ENCODE results near the gene BABAM2.

BABAM2 gene

DNA sequence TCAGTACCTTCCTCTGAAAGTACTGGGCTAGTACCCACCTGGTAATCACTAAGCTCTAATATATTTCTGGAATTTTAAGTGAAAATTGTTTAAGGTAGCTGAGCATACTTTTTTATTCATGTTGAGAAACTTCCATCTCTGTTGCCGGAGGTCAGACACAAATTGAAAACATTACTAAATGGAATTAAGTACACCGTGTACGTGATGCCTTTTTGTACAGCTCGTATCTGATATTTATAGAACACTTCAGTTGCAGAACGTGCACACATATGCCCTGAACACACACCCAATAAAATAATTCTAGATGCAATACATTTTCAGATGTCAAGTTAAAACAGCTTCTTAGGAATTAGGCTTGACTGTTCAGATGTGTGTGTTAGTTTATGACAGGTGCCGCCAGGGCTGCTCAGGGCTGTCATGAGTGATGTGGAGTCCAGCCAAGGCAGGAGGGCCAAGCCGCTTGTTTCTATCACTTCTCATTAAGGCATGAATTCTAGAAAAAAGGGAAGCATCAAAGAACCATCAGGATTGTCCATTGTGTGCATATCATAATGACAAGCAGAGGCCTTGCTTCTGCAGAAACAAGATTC is 421.2 kb downstream of the BABAM2 start:
- Histone ChIP-seq H3K36me3 (ENCODE audit: control insufficient read depth in 1 of 2, insufficient read depth in 2 of 2, low read length in 2 of 2) (no peaks in the 10 kb centered on the region), H3K9ac (ENCODE audit: low read depth in 1 of 2, low read length in 2 of 2) (no peak overlapping the region), H3K4me1 (ENCODE audit: control insufficient read depth in 1 of 2, insufficient read depth in 2 of 2, low read length in 2 of 2) (no peaks in the 10 kb centered on the region), H3K27me3 (ENCODE audit: control insufficient read depth in 1 of 2, insufficient read depth in 2 of 2, low read length in 2 of 2) (no peaks in the 10 kb centered on the region), H3K4me3 (ENCODE audit: low read depth in 1 of 2, low read length in 2 of 2) (no peak overlapping the region), H3K9me3 (ENCODE audit: control insufficient read depth in 1 of 2, low read length in 2 of 2) (no peaks in the 10 kb centered on the region), H3K27ac (ENCODE audit: low read depth, low read length) (no peak overlapping the region)

DNA sequence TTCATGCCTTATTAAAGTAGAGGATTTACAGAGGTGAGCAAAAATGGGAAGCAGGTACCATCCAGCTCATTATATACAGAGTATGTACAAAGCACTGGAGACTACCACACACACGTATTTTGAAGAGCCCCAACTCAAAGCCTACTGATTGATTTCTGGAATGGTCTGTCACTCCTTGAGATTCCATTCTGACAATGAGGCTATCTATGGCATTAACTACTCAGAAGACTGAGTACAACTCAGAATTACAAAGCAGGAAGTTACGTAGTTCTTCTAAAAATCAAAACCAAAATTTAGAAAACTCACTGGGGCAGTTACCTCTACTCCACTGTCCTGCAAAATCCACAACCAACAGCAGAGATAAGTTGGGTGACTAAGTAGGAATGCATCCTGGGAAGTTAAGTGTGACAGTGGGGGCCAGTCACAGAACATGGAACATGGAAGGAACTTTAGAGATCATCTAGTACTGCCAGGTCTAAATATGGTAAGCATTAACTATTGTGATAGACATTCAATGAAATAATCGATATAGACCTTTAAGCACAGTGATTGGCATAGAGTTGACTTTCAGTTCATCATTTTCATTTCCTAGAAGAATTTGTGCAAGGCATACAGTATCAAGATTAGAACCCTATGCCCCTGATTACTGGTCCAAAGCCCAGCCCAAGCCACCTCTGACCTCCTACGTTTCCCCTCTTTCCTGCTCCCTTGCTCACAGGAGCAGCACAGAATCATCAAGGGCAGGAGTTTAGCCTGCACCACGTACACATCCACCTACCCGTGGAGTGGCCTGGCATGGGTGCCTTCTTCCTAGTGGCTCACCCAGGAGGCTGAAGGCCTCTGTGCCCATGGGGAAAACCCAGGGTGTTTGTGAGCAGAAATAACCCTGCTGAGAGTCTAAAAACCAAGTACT is 422.0 kb downstream of the BABAM2 start:
- Histone ChIP-seq H3K9ac (ENCODE audit: low read depth in 1 of 2, low read length in 2 of 2) (no peak overlapping the region), H3K27ac (ENCODE audit: low read depth, low read length) (no peak overlapping the region), H3K9me3 (ENCODE audit: control insufficient read depth in 1 of 2, low read length in 2 of 2) (no peaks in the 10 kb centered on the region), H3K4me1 (ENCODE audit: control insufficient read depth in 1 of 2, insufficient read depth in 2 of 2, low read length in 2 of 2) (no peaks in the 10 kb centered on the region), H3K36me3 (ENCODE audit: control insufficient read depth in 1 of 2, insufficient read depth in 2 of 2, low read length in 2 of 2) (no peaks in the 10 kb centered on the region), H3K27me3 (ENCODE audit: control insufficient read depth in 1 of 2, insufficient read depth in 2 of 2, low read length in 2 of 2) (no peaks in the 10 kb centered on the region), H3K4me3 (ENCODE audit: low read depth in 1 of 2, low read length in 2 of 2) (no peak overlapping the region)

DNA sequence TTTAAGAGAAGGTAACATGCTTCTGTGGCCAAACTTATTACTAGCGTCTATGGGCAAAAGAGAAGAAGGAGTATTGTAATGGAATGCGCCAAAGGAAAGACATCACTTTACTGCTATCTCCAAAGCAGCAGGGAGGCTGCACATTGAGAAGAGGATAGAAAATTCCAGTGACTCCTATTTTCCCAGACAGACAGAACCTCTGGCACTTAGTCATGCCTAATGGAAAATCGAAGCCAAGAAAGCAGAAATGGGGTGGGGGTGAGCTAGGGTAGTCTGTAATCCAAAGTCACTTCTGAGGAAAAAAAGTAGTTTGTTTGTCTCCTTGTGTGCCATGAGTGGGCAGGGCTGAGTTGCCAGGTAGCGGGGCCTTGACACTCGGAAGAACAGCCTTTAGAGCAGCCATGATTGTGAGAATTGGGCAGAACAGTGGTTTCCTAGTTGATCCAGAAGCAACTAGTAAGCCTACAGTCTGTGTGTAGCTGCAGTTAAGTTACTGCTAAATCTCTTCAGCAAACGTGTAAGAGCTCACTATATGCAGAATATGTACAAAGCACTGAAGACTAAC is 422.8 kb downstream of the BABAM2 start:
- H3K4me1 ChIP-seq (ENCODE audit: control insufficient read depth in 1 of 2, insufficient read depth in 2 of 2, low read length in 2 of 2): no peaks in the 10 kb centered on the region
- H3K4me3 ChIP-seq (ENCODE audit: low read depth in 1 of 2, low read length in 2 of 2): no peak overlapping the region
- H3K9me3 ChIP-seq (ENCODE audit: control insufficient read depth in 1 of 2, low read length in 2 of 2): no peaks in the 10 kb centered on the region
- H3K9ac ChIP-seq (ENCODE audit: low read depth in 1 of 2, low read length in 2 of 2): no peak overlapping the region
- H3K36me3 ChIP-seq (ENCODE audit: control insufficient read depth in 1 of 2, insufficient read depth in 2 of 2, low read length in 2 of 2): no peaks in the 10 kb centered on the region
- no peaks in the 10 kb centered on the region for H3K27me3 ChIP-seq (ENCODE audit: control insufficient read depth in 1 of 2, insufficient read depth in 2 of 2, low read length in 2 of 2)
- no peak overlapping the region for H3K27ac ChIP-seq (ENCODE audit: low read depth, low read length)

DNA sequence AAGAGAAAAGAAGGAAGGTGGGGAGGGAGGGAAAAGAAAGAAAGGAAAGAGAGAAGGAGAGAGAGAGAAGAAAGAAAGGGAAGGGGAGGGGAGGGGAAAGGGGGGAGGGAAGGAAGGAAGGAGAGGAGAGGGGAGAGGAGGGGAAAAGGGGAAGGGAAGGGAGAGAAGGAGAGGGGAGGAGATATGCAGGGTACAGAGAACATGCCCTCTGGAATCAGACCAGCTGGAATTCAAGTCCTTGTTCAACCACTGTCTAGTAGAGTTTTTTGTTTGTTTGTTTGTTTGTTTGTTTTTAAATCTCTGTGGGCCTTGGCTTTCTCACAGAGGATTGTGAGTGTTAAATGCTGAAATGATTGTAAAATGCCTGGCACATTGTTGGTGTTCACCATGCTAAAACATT is 424.4 kb downstream of the BABAM2 start:
- no peaks in the 10 kb centered on the region for H3K9me3 ChIP-seq (ENCODE audit: control insufficient read depth in 1 of 2, low read length in 2 of 2)
- no peaks in the 10 kb centered on the region for H3K36me3 ChIP-seq (ENCODE audit: control insufficient read depth in 1 of 2, insufficient read depth in 2 of 2, low read length in 2 of 2)

DNA sequence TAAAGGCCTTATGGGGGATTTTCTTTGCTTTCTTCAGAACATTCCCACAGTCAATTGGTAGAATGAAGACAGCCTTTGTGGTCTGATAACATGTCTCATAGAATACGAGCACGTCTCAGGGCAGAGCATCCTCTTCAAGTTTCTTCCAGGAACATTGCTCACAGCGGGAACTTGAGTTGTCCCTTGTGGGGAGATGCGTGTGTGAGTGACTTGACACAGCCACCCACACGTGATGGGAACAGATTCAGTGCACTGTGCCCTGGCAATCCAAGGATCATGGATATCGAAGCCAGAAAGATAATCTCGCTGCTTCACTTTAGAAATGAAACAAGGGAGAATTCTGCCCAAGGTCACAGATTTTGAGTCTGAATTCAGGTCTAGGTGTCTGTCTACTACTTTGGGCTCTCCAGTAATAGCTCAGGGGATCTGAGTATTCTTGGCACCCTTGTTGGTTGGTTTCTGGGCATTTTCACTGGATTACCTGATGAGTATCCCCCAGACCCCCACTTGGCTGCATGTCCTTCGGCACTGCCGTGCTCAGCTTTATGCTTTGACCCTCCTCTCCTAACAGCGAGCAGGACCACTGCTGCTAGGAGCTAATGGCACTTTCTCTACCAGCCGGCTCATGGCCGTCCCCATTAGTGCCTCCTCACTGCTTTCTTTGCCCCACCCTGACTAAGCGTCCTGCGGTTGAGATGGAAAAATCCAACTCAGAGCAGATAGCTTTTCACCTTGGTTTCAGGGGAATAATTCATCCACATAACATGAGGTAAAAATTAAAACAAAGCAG is 426.2 kb downstream of the BABAM2 start:
- Histone ChIP-seq H3K27ac (ENCODE audit: low read depth, low read length) (no peak overlapping the region), H3K4me1 (ENCODE audit: control insufficient read depth in 1 of 2, insufficient read depth in 2 of 2, low read length in 2 of 2) (no peaks in the 10 kb centered on the region), H3K36me3 (ENCODE audit: control insufficient read depth in 1 of 2, insufficient read depth in 2 of 2, low read length in 2 of 2) (no peaks in the 10 kb centered on the region), H3K27me3 (ENCODE audit: control insufficient read depth in 1 of 2, insufficient read depth in 2 of 2, low read length in 2 of 2) (no peaks in the 10 kb centered on the region), H3K4me3 (ENCODE audit: low read depth in 1 of 2, low read length in 2 of 2) (no peak overlapping the region), H3K9ac (ENCODE audit: low read depth in 1 of 2, low read length in 2 of 2) (no peak overlapping the region), H3K9me3 (ENCODE audit: control insufficient read depth in 1 of 2, low read length in 2 of 2) (no peaks in the 10 kb centered on the region)

More for the DNA sequence above, 424.4 kb downstream of the BABAM2 start:
- Histone ChIP-seq H3K4me1 (ENCODE audit: control insufficient read depth in 1 of 2, insufficient read depth in 2 of 2, low read length in 2 of 2) (no peaks in the 10 kb centered on the region), H3K4me3 (ENCODE audit: low read depth in 1 of 2, low read length in 2 of 2) (no peak overlapping the region), H3K9ac (ENCODE audit: low read depth in 1 of 2, low read length in 2 of 2) (no peak overlapping the region), H3K27ac (ENCODE audit: low read depth, low read length) (no peak overlapping the region), H3K27me3 (ENCODE audit: control insufficient read depth in 1 of 2, insufficient read depth in 2 of 2, low read length in 2 of 2) (no peaks in the 10 kb centered on the region)

DNA sequence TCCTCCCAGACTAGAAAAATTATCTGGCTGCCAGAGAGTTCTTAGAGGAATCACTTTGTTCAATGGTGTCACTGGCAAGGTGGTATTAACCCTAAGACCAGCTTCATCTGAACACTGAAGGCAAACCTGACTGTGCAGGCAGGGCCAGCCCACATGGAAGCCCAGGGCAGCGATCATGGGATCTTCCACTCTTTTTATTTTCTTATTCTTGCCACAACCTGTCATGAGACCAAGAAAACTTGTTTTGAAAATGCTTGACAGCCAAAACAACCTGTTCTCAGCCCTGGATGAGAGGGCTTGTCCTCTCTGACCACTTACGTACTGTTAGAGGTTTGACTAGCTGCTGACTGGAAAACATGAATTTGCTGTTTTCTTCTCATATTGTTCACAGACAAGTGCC is 426.9 kb downstream of the BABAM2 start:
- Histone ChIP-seq H3K27me3 (ENCODE audit: control insufficient read depth in 1 of 2, insufficient read depth in 2 of 2, low read length in 2 of 2) (no peaks in the 10 kb centered on the region), H3K4me3 (ENCODE audit: low read depth in 1 of 2, low read length in 2 of 2) (no peak overlapping the region), H3K9me3 (ENCODE audit: control insufficient read depth in 1 of 2, low read length in 2 of 2) (no peaks in the 10 kb centered on the region), H3K36me3 (ENCODE audit: control insufficient read depth in 1 of 2, insufficient read depth in 2 of 2, low read length in 2 of 2) (no peaks in the 10 kb centered on the region), H3K9ac (ENCODE audit: low read depth in 1 of 2, low read length in 2 of 2) (no peak overlapping the region), H3K27ac (ENCODE audit: low read depth, low read length) (no peak overlapping the region), H3K4me1 (ENCODE audit: control insufficient read depth in 1 of 2, insufficient read depth in 2 of 2, low read length in 2 of 2) (peaks cover 0 to under 1% of the 10 kb centered on the region in 2 donors)

DNA sequence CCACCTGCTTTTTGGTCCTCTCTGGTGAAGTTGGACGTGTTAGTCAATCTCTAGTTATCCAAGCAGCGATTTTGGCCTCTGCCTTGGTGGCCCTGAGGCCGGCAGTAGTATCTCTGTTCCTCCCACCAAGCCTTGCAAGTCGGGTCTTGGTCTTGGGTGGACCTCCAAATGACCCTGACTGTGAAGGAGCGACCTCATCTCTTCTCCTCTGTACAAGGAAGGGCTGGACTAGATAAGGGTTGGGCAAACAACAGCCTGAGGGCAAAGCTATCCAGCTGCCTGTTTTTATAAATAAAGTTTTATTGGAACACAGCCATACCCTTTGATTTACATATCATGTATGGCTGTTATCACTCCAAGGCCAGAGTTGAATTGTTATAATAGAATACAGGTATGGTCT is 427.5 kb downstream of the BABAM2 start:
- H3K9ac ChIP-seq (ENCODE audit: low read depth in 1 of 2, low read length in 2 of 2): no peak overlapping the region
- no peaks in the 10 kb centered on the region for H3K27me3 ChIP-seq (ENCODE audit: control insufficient read depth in 1 of 2, insufficient read depth in 2 of 2, low read length in 2 of 2)
- no peaks in the 10 kb centered on the region for H3K36me3 ChIP-seq (ENCODE audit: control insufficient read depth in 1 of 2, insufficient read depth in 2 of 2, low read length in 2 of 2)
- no peak overlapping the region for H3K4me3 ChIP-seq (ENCODE audit: low read depth in 1 of 2, low read length in 2 of 2)
- no peaks in the 10 kb centered on the region for H3K9me3 ChIP-seq (ENCODE audit: control insufficient read depth in 1 of 2, low read length in 2 of 2)
- peaks cover 0 to 3% of the 10 kb centered on the region in 2 donors for H3K4me1 ChIP-seq (ENCODE audit: control insufficient read depth in 1 of 2, insufficient read depth in 2 of 2, low read length in 2 of 2)
- H3K27ac ChIP-seq (ENCODE audit: low read depth, low read length): no peak overlapping the region

DNA sequence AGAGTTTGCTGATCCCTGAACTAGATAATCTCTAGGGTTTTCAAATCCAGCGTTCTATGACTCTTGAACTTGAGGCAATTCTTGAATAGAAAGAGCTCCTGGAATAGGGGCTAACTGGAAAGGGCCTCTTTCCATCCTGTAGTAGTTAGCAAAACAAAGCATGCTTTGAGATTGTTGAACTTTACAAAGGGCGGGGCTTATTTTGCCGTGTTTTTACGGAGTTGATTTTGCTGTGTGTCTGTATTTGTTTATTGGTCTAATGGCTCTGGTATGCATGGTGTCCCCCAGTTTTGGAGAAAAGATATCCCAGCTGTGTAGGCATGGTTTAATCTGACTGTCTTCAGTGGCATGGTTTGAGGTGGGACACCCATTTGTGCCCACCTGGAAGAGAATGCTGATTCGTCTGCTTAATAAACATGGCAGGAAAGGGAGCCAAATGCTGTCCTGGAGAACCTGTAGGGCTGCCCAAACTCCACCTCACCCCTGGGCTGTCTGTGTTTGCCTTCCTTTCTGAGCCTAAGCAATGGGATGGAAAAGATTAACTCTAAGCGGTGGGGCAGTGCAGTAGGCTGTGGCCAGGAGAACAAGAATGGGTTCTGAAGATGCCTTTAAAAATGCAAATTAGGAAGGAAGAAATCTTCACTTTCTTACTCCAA is 428.1 kb downstream of the BABAM2 start:
- H3K9me3 ChIP-seq (ENCODE audit: control insufficient read depth in 1 of 2, low read length in 2 of 2): no peaks in the 10 kb centered on the region
- peaks cover 0 to 3% of the 10 kb centered on the region in 2 donors for H3K4me1 ChIP-seq (ENCODE audit: control insufficient read depth in 1 of 2, insufficient read depth in 2 of 2, low read length in 2 of 2)
- no peak overlapping the region for H3K9ac ChIP-seq (ENCODE audit: low read depth in 1 of 2, low read length in 2 of 2)
- no peak overlapping the region for H3K27ac ChIP-seq (ENCODE audit: low read depth, low read length)
- no peaks in the 10 kb centered on the region for H3K27me3 ChIP-seq (ENCODE audit: control insufficient read depth in 1 of 2, insufficient read depth in 2 of 2, low read length in 2 of 2)
- no peak overlapping the region for H3K4me3 ChIP-seq (ENCODE audit: low read depth in 1 of 2, low read length in 2 of 2)
- no peaks in the 10 kb centered on the region for H3K36me3 ChIP-seq (ENCODE audit: control insufficient read depth in 1 of 2, insufficient read depth in 2 of 2, low read length in 2 of 2)

DNA sequence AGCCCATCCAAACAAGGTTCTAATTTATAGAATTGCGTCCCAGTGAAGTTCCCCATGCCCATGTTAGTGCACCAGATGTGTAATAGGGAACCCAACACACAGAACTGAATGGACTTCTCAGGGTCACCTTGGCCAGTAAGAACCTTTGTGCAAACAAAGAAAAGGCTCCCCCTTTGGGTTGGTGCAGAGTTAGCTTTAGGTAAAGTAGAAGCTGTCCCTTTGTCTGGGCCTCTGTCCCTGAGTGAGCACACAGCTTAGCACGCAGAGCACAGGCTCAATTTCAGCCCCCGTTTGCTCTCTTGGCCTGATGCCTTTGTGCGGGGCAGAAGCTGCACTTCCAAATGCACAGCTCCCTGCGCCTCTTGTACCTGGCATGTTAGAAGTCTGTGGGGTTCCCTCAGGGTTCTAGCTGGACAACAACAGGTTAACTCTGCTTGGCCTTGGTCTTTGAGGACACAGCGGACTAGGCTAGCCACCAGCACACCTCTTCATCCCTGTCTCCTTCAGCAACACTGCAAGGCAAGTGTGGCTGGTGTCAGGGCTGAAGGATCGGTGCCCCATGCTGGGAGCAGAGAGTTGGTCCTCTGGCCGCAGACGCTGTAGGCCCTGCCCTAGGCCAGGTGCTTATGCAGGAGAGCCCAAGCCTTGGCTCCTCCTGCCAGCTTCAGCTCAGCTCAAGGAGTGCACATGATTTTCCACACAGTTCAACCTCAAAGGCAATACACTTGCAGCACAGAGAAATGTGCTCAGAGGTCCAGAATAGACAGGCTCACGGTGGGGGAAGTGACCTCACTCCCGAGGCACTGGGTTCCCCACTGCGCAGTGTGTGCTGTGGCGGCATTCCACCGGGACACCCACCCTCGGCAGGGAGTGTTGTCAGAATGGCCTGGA is 428.8 kb downstream of the BABAM2 start:
- H3K36me3 ChIP-seq (ENCODE audit: control insufficient read depth in 1 of 2, insufficient read depth in 2 of 2, low read length in 2 of 2): no peaks in the 10 kb centered on the region
- H3K9ac ChIP-seq (ENCODE audit: low read depth in 1 of 2, low read length in 2 of 2): no peak overlapping the region
- no peak overlapping the region for H3K27ac ChIP-seq (ENCODE audit: low read depth, low read length)
- H3K9me3 ChIP-seq (ENCODE audit: control insufficient read depth in 1 of 2, low read length in 2 of 2): no peaks in the 10 kb centered on the region
- H3K4me3 ChIP-seq (ENCODE audit: low read depth in 1 of 2, low read length in 2 of 2): no peak overlapping the region
- peaks cover 0 to 3% of the 10 kb centered on the region in 2 donors for H3K4me1 ChIP-seq (ENCODE audit: control insufficient read depth in 1 of 2, insufficient read depth in 2 of 2, low read length in 2 of 2)
- no peaks in the 10 kb centered on the region for H3K27me3 ChIP-seq (ENCODE audit: control insufficient read depth in 1 of 2, insufficient read depth in 2 of 2, low read length in 2 of 2)
